Naive thymus-derived CD4-positive, alpha-beta T cell (primary cell): ENCODE results near the gene MAN1C1. TPM values are rescaled to one million over a fixed set of nuclear protein-coding genes. Genes with fewer than 3 reads are reported as not detected.

Source experiments
- ATAC-seq: fragments of 150-1000 bp; cut with Tn5 transposase; 2 replicates; pipeline ENCODE4 v1.10.0; 2021; ENCODE audit warnings: mild to moderate bottlenecking, moderate library complexity
- CTCF ChIA-PET: fragments of 350-600 bp; sonication (Branson Sonifier 250); formaldehyde crosslinking; loops from one replicate; lab custom pipeline; 2021; ENCODE audit warnings: antibody characterized with exemption; lab: Charles Lee
- POLR2A ChIA-PET: fragments of 350-600 bp; sonication (Branson Sonifier 250); formaldehyde crosslinking; loops from one replicate; lab custom pipeline; 2021; ENCODE audit warnings: antibody characterized with exemption, inconsistent platforms; lab: Charles Lee
- DNase-seq, 9 donors: peaks; one replicate each; pipeline versions ENCODE4 v3.0.0 to v3.0.0-alpha.2; 2020 to 2022; ENCODE audit warnings: mixed read lengths in 1 of 9
- H3K27ac ChIP-seq: one replicate; pipeline ENCODE4 v1.7.0; 2013; ENCODE audit warnings: mild to moderate bottlenecking, low read depth, low read length, moderate library complexity
- H3K27me3 ChIP-seq, 2 donors: one replicate each; pipeline ENCODE4 v1.7.0; 2013; ENCODE audit warnings: low read length in 2 of 2, mild to moderate bottlenecking in 2 of 2, moderate library complexity in 2 of 2; ENCODE audit not compliant: control insufficient read depth in 2 of 2, insufficient read depth in 2 of 2
- H3K36me3 ChIP-seq, 3 experiments: 1 replicate in 2 of 3; 2 replicates in 1 of 3; pipeline ENCODE4 v1.7.0; 2013; ENCODE audit warnings: low read length in 3 of 3, mild to moderate bottlenecking in 3 of 3, moderate library complexity in 1 of 3; ENCODE audit not compliant: insufficient read depth in 3 of 3, control insufficient read depth in 2 of 3
- H3K4me1 ChIP-seq, 2 donors: one replicate each; pipeline ENCODE4 v1.7.0; 2013; ENCODE audit warnings: low read length in 2 of 2, mild to moderate bottlenecking in 2 of 2, moderate library complexity in 1 of 2; ENCODE audit not compliant: control insufficient read depth in 2 of 2, insufficient read depth in 2 of 2
- H3K4me3 ChIP-seq: 2 replicates; pipeline ENCODE4 v1.7.0; 2013; ENCODE audit warnings: mild to moderate bottlenecking, low read length
- H3K9me3 ChIP-seq, 3 experiments: 1 replicate in 2 of 3; 2 replicates in 1 of 3; pipeline ENCODE4 v1.7.0; 2013; ENCODE audit warnings: low read length in 3 of 3; ENCODE audit not compliant: control insufficient read depth in 2 of 3
- H3K27ac Mint-ChIP-seq, 9 donors: one replicate each; pipeline ENCODE4 v1.8.0; 2020 to 2022; ENCODE audit warnings: mixed read lengths in 9 of 9, mild to moderate bottlenecking in 8 of 9, moderate library complexity in 5 of 9, inconsistent platforms in 2 of 9
- H3K27me3 Mint-ChIP-seq, 5 donors: one replicate each; pipeline ENCODE4 v1.8.0; 2021 to 2022; ENCODE audit warnings: mixed read lengths in 5 of 5, mild to moderate bottlenecking in 1 of 5
- H3K36me3 Mint-ChIP-seq, 5 donors: one replicate each; pipeline ENCODE4 v1.8.0; 2020 to 2022; ENCODE audit warnings: mixed read lengths in 5 of 5, mild to moderate bottlenecking in 3 of 5, inconsistent platforms in 1 of 5
- H3K4me1 Mint-ChIP-seq, 7 donors: one replicate each; pipeline ENCODE4 v1.8.0; 2020 to 2022; ENCODE audit warnings: mixed read lengths in 7 of 7, mild to moderate bottlenecking in 3 of 7, inconsistent platforms in 1 of 7
- H3K4me3 Mint-ChIP-seq, 10 donors: one replicate each; pipeline ENCODE4 v1.8.0; 2020 to 2022; ENCODE audit warnings: mild to moderate bottlenecking in 10 of 10, mixed read lengths in 10 of 10, moderate library complexity in 6 of 10, inconsistent platforms in 2 of 10
- H3K9me3 Mint-ChIP-seq, 11 donors: one replicate each; pipeline ENCODE4 v1.8.0; 2020 to 2022; ENCODE audit warnings: mixed read lengths in 11 of 11, mild to moderate bottlenecking in 4 of 11, inconsistent platforms in 1 of 11, moderate library complexity in 1 of 11
- intact Hi-C, 2 donors: fragments of 100-400 bp; cut with micrococcal nuclease; formaldehyde crosslinking; loops; one replicate each; pipeline ENCODE4 v1.15.1; 2023
- polyA plus RNA-seq, 2 donors: library from polyadenylated mRNA; unstranded; fragments of 300-500 nt; fragmentation: Illumina TruSeq; gene quantifications; one replicate each; pipeline ENCODE4 v1.2.3, GENCODE V29; 2021
- total RNA-seq, 6 experiments: library from RNA in 5 of 6; stranded (reverse) in 5 of 6; gene quantifications; 1 replicate in 5 of 6; 2 replicates in 1 of 6; pipeline ENCODE4 v1.2.3 and lab custom pipeline; 2021 to 2026

MAN1C1 gene
- total and polyA plus RNA-seq, 7 experiments from 2014 or later, result 16.0 to 85.5 (median 61.0) TPM

- Mint-ChIP-seq H3K4me3 (no peak overlapping the region), H3K27ac (peak overlapping the region in 7 of 9 donors; percentile 67 to 97 (median 93)), H3K36me3 (peaks cover 0 to 38% (median 23%) of the 10 kb centered on the region in 5 donors), H3K27me3 (peaks cover 0 to 11% (median 0%) of the 10 kb centered on the region in 5 donors), H3K4me1 (peaks cover 29 to 75% (median 54%) of the 10 kb centered on the region in 7 donors), H3K9me3 (peaks cover 0 to 4% (median 0%) of the 10 kb centered on the region in 11 donors)
- no peak for ATAC-seq
- H3K9me3 ChIP-seq, result no peaks in the 10 kb centered on the region
- H3K4me3 ChIP-seq, result no peak overlapping the region
- ChIA-PET POLR2A (interaction anchor here (0.9 to 1.9 kb wide), 6 partner anchors 19 to 230 kb away, joined by 3 to 6 read pairs (median 3); no protein-coding TSS in a partner anchor), CTCF (interaction anchor here (0.6 kb wide), 1 partner anchor 24 kb away, joined by 3 read pairs; no protein-coding TSS in a partner anchor)
- peaks cover 18 to 36% of the 10 kb centered on the region in 2 donors for H3K4me1 ChIP-seq
- no peaks in the 10 kb centered on the region for H3K27me3 ChIP-seq
- no peak for DNase-seq
- no peak overlapping the region for H3K27ac ChIP-seq
- H3K36me3 ChIP-seq, result peaks cover 0 to 77% (median 16%) of the 10 kb centered on the region in 3 experiments
- intact Hi-C loops, result no loop called here
Measured at GRCh38 chr1:25779388-25779787, 162.8 kb downstream of the MAN1C1 start.

- H3K4me3 Mint-ChIP-seq, result peak overlapping the region in 1 of 10 donors; percentile 56
- H3K27me3 Mint-ChIP-seq, result peaks cover 0 to 14% (median 0%) of the 10 kb centered on the region in 5 donors
- H3K27ac Mint-ChIP-seq, result peak overlapping the region in 8 of 9 donors; percentile 59 to 97 (median 84)
- H3K9me3 ChIP-seq, result no peaks in the 10 kb centered on the region
- H3K9me3 Mint-ChIP-seq, result peaks cover 0 to 2% (median 0%) of the 10 kb centered on the region in 11 donors
- ChIA-PET POLR2A (interaction anchor here (1.0 to 1.9 kb wide), 4 partner anchors 18 to 231 kb away, joined by 3 to 6 read pairs (median 3); no protein-coding TSS in a partner anchor), CTCF (interaction anchor here (0.6 kb wide), 1 partner anchor 25 kb away, joined by 3 read pairs; no protein-coding TSS in a partner anchor)
- peaks cover 0 to 42% (median 27%) of the 10 kb centered on the region in 5 donors for H3K36me3 Mint-ChIP-seq
- DNase-seq (no peak), ATAC-seq (no peak)
- peaks cover 14 to 34% of the 10 kb centered on the region in 2 donors for H3K4me1 ChIP-seq
- peaks cover 24 to 75% (median 54%) of the 10 kb centered on the region in 7 donors for H3K4me1 Mint-ChIP-seq
- no peak overlapping the region for H3K4me3 ChIP-seq
- no peaks in the 10 kb centered on the region for H3K27me3 ChIP-seq
- intact Hi-C loops, result no loop called here
- no peak overlapping the region for H3K27ac ChIP-seq
- H3K36me3 ChIP-seq, result peaks cover 0 to 82% (median 21%) of the 10 kb centered on the region in 3 experiments
Measured at GRCh38 chr1:25779894-25780293, 163.3 kb downstream of the MAN1C1 start.

GRCh38 chr1:25780318-25781129, 163.9 kb downstream of the MAN1C1 start:
- H3K27ac ChIP-seq, result peak overlapping the region; percentile 19
- no peaks in the 10 kb centered on the region for H3K9me3 ChIP-seq
- ATAC-seq (no peak), DNase-seq (no peak)
- Mint-ChIP-seq H3K9me3 (peaks cover 0 to 2% (median 0%) of the 10 kb centered on the region in 11 donors), H3K36me3 (peaks cover 0 to 42% (median 27%) of the 10 kb centered on the region in 5 donors), H3K4me3 (no peak overlapping the region), H3K4me1 (peaks cover 17 to 71% (median 47%) of the 10 kb centered on the region in 7 donors), H3K27ac (peak overlapping the region in 8 of 9 donors; percentile 59 to 97 (median 84)), H3K27me3 (peaks cover 0 to 12% (median 0%) of the 10 kb centered on the region in 5 donors)
- ChIA-PET POLR2A (interaction anchor here (0.7 to 1.9 kb wide), 5 partner anchors 13 to 231 kb away, joined by 3 to 6 read pairs (median 3); no protein-coding TSS in a partner anchor), CTCF (interaction anchor here (0.7 kb wide), 1 partner anchor 17 kb away, joined by 3 read pairs; no protein-coding TSS in a partner anchor)
- peaks cover 0 to 88% (median 23%) of the 10 kb centered on the region in 3 experiments for H3K36me3 ChIP-seq
- no peaks in the 10 kb centered on the region for H3K27me3 ChIP-seq
- peaks cover 7 to 28% of the 10 kb centered on the region in 2 donors for H3K4me1 ChIP-seq
- no peak overlapping the region for H3K4me3 ChIP-seq
- intact Hi-C loops, result no loop called here

- Histone ChIP-seq H3K27ac (peak overlapping the region; percentile 19), H3K4me1 (peaks cover 3 to 22% of the 10 kb centered on the region in 2 donors), H3K4me3 (no peak overlapping the region), H3K27me3 (no peaks in the 10 kb centered on the region), H3K9me3 (no peaks in the 10 kb centered on the region), H3K36me3 (peaks cover 0 to 94% (median 23%) of the 10 kb centered on the region in 3 experiments)
- H3K4me1 Mint-ChIP-seq, result peaks cover 13 to 67% (median 42%) of the 10 kb centered on the region in 7 donors
- peaks cover 1 to 44% (median 27%) of the 10 kb centered on the region in 5 donors for H3K36me3 Mint-ChIP-seq
- POLR2A ChIA-PET, result interaction anchor here (0.7 to 1.9 kb wide), 3 partner anchors 12 to 158 kb away, joined by 3 to 6 read pairs (median 5); no protein-coding TSS in a partner anchor
- peaks cover 0 to 2% (median 0%) of the 10 kb centered on the region in 11 donors for H3K9me3 Mint-ChIP-seq
- H3K27me3 Mint-ChIP-seq, result peaks cover 0 to 12% (median 0%) of the 10 kb centered on the region in 5 donors
- no peak overlapping the region for H3K4me3 Mint-ChIP-seq
- DNase-seq (no peak), ATAC-seq (no peak)
- H3K27ac Mint-ChIP-seq, result peak overlapping the region in 7 of 9 donors; percentile 62 to 97 (median 84)
- CTCF ChIA-PET, result interaction anchor here (0.7 kb wide), 1 partner anchor 16 kb away, joined by 3 read pairs; no protein-coding TSS in a partner anchor
- intact Hi-C loops, result no loop called here
Measured at GRCh38 chr1:25781130-25781433, 164.5 kb downstream of the MAN1C1 start.

- no peak overlapping the region for H3K27ac ChIP-seq
- Mint-ChIP-seq H3K9me3 (peaks cover 0 to 2% (median 0%) of the 10 kb centered on the region in 11 donors), H3K4me3 (no peak overlapping the region), H3K36me3 (peaks cover 3 to 56% (median 27%) of the 10 kb centered on the region in 5 donors), H3K4me1 (peaks cover 9 to 51% (median 26%) of the 10 kb centered on the region in 7 donors), H3K27me3 (peaks cover 0 to 8% (median 0%) of the 10 kb centered on the region in 5 donors), H3K27ac (peak overlapping the region in 8 of 9 donors; percentile 71 to 92 (median 83))
- CTCF ChIA-PET, result no interaction called here
- no peak overlapping the region for H3K4me3 ChIP-seq
- ATAC-seq (no peak), DNase-seq (no peak)
- peaks cover 0 to 12% of the 10 kb centered on the region in 2 donors for H3K4me1 ChIP-seq
- POLR2A ChIA-PET, result interaction anchor here (1.0 kb wide), 1 partner anchor 15 kb away, joined by 3 read pairs; no protein-coding TSS in a partner anchor
- intact Hi-C loops, result no loop called here
- no peaks in the 10 kb centered on the region for H3K27me3 ChIP-seq
- H3K36me3 ChIP-seq, result peaks cover 0 to 99% (median 29%) of the 10 kb centered on the region in 3 experiments
- H3K9me3 ChIP-seq, result no peaks in the 10 kb centered on the region
Measured at GRCh38 chr1:25782608-25783201, 166.1 kb downstream of the MAN1C1 start.
